GM21825 (cell line): ENCODE measurements around the gene ANKRD11.

ENCODE experiments used
- ATAC-seq: cut with Tn5 transposase; IDR thresholded peaks from one replicate; pipeline ENCODE4 v1.9.1; 2021; ENCODE audit warnings: mild to moderate bottlenecking, moderate library complexity; ENCODE audit not compliant: unreplicated experiment

ANKRD11 gene

DNA sequence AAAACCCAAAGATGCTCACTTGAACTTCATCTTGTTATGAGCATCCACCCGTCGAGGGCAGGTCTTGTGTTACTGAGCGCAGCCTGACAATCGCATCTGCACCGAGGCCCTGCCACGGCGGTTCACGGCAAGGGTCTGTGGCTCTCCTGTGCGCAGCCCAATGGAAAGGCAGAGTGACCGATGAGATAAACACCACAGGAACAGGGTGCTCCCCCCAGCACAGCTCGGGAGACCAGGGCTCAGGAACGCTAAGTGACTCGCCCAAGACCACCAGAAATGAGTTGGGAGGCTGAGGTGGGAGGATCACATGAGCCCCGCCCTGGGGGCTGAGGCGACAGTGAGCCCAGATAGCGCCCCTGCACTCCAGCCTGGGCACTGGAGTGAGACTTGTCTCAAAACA, 134.7 kb downstream of the ANKRD11 start:
- no peak for ATAC-seq

DNA sequence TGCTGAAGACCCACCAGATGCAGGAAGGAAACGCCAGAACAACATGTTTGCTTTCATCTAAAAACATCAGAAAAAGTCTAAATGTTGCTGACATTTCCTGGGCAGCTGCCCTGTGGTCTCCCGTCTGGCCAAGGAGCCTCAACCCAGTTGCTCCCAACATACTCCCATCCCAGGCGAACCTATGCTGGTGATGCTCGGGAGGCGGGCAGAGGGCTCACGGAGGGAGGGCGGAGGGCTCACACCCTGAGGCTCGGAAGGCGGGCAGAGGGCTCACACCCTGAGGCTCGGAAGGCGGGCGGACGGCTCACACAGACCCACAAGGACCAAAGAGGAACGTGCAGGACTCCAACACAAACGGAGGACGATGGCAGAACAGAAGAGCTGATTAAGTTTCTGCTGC, 135.4 kb downstream of the ANKRD11 start:
- no peak for ATAC-seq

DNA sequence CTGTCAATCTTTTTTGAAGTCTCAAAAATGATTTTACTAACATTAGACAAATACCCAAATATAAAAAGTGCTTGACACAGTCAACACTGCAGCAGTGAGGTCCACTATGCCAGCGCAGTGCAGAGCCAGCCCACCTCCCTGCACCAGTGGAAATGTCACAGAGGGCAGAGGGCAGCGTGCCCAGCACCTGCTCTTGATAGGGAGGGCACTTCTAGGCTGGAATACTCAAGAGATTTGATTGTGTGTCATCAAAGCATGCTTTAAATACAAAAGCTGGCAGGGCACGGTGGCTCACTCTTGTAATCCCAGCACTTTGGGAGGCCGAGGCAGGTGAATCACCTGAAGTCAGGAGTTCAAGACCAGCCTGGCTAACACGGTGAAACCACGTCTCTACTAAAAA, 136.0 kb downstream of the ANKRD11 start:
- no peak for ATAC-seq

DNA sequence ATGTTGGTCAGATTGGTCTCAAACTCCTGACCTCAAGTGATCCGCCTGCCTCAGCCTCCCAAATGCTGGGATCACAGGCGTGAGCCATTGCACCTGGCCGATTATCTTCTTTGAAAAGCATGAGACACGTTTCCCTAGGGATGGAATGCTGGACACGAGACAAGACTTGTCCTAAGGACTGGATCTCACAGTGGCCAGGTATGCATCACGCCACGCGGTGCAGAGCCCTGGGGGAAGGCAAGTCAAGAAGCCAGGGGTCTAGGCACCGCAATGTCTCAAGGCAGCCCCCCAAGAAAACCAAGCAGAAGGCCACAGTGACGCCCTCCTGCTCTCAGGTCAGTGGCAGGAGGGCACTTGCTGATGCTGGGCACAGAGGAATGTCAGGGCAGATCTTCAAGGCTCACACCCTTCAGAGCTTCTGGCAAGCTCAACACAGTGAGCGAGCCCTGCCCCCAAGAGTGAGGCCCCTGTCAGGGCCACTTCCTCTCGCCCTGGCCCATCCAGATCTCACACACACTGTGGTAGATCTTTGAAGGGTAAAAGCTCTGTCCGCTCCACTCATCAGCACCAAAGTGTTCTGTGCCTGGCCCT, 138.2 kb downstream of the ANKRD11 start:
- ATAC-seq, result no peak

DNA sequence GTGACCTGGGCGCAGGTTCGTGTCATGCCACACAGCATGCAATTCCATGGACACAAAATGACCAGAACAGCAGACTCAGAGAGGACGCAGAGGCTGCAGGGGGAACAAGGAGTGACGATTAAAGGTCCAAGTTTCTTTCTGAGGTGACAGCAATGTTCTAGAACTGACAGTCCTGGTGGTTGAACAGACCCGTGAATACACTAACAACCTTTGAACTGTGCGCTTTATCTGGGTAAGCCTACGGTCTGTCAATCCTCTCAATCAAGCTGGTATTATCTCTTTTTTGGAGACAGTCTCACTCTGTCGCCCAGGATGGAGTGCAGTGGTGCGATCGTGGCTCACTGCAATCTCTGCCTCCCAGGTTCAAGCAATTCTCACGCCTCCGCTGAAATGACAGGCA, 138.7 kb downstream of the ANKRD11 start:
- ATAC-seq, result no peak

DNA sequence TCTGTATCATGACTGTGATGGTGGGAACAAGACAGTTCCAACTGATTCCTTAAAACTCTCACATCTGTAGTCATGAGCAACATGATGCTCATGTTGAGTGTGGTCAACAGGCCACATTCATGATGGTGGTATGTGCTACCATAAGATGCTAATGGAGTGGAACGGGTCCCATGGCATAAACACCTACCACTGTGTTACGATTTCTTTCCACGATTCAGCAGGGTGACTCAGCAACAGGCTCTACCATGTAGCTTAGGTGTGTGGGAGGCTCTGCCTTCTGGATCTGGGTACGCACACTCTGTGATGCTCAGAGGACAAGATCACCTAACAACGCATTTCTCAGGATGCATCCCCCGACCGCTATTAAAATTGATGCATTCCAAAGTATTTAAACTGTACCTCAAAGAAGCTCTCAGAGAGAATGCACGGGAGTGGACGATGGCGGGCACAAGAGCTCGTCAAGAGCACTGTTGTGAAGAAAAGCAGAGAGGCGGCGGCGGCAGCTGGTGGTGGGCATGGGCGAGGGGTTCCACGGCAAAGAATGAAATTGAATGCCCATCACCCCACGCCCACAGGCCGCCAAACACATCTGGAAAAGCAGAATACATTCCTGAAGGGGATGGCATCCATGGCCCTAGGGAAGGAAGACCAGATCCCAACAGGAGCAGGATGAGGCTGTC, 139.5 kb downstream of the ANKRD11 start:
- ATAC-seq, result no peak

DNA sequence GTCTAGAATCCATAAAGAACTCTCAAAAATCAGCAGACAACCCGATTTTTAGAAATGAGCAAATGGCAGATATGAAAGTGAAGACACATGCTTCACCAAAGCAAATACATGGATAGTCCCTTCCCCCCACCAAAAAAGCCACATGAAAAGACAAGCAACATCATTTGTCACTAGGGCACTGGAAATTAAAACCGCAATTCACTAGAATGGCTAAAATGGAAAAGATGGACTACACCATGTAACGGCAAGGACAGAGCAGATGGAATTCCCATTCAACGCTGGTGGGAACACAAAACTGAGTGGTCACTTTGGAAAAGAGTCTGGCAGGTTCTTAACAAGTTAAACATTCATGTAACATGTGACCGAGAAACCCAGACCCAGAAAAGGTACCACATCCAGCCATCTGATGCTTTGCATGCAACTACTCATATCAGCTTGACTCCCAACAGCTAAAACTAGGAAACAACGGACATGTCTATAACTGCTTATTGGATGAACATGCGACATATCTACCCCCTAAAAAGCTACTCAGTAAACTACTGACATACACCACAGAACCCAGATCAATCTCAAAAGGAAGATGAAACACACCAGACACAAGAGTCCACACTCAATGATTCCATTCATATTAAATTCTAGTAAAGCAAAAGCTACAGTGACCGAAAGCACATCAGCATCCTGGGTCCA, 140.3 kb downstream of the ANKRD11 start:
- no peak for ATAC-seq

DNA sequence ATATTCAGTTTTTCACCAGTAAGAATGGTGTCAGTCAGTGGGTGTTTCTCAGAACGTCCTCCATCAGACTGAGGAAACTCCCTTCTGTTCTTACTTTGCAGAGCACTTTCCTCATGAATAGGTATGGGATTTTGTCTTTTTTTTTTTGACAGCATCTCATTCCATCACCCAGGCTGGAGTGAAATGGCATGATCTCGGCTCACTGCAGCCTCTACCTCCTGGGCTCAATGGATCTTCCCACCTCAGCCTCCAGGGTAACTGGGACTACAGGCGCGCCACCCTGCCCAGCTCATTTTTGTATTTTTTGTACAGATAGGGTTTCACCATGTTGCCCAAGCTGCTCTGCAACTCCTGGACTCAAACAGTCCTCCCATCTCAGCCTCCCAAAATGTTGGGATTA, 142.6 kb downstream of the ANKRD11 start:
- ATAC-seq, result no peak

DNA sequence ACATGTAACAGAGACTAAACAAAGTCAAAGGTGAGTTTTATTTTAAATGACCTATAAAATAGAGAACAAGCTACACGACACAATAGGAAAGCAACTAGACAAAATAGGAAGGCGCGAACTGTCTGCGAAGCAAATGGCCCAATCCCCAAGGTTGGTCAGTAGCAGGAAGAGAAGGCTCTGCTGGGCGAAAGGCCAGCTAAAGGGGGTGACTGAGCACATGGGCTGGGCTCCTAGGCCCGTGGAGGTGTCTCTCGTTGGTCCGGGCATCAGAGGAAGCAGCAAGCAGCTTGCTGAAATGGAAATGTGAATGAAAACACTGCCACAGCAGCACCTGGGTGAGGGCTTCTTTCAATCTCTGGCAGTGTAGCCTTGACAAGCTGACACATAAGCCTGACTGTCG, 143.5 kb downstream of the ANKRD11 start:
- ATAC-seq, result no peak

DNA sequence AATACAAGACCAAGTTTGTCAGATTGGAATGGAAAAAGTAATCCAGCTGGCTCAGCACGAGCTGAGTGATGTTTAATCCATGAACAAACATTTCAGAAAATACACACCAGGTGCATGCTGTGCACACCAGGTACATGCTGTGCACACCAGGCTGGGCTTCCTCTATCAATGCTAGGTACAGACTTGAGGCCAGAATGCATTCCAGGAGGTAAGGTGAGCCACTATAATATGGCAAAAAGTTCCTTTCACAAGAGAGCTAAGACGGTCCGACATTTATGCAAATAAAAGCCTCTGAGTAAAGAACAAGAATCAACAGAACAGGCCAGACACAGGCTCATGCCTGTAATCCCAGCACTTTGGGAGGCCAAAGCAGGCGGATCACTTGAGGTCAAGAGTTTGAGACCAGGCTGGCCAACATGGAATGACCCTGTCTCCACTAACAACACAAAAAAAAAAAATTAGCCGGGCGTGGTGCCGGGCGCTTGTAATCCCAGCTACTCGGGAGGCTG, 144.7 kb downstream of the ANKRD11 start:
- ATAC-seq, result no peak

DNA sequence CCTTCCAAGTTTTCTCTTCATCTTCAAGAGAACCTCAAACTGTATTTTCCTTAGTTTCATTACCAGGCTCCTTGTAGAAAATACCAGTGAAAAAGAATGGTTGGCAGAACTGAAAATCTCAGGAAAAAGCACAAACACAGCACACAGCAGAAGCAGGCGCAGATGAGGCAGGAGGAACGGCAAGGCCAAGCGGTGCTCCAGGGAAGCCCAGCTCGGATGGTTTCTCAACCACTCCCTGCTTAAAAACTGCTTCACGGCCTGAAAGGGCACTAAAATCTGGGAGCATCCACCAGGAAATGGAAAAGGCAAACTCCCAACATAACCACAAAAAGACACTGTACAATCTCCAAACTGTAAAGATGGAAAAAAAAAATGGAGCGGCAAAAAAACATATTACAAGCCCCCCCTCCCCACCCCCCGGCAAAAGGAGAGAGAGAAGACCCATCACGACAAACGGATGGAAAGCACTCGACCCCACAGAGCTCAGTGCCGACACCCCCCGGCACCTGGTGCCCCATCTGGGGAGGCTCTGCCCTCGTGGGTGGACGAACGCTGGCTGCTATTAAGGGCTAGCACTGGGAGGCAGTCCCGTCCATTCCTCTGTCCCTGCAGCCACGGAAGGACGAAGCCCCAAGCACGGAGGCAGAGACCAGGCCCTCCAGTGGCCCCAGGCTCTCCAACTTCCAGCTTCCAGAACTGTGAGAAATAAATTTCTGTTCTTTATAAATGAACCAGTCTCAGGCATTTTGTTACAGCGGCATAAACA, 145.3 kb downstream of the ANKRD11 start:
- ATAC-seq, result no peak

DNA sequence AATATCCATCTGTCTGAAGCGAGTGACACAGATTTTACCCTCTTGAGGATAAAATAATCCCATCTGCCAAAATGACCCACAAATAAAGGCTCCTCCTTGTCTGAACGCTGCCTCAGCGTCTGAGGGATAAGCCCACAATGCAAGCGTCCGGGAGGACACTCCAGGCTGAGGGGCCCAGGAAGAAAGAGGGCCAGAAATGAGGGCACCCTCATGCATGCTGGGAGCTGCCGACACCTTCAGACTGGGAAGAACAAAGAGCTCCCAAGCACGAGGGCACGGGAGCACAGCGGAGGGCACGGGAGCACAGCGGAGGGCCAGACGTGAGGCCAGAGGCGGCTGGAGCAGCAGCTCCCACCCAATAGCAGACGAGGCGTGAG, 145.9 kb downstream of the ANKRD11 start:
- ATAC-seq, result no peak

DNA sequence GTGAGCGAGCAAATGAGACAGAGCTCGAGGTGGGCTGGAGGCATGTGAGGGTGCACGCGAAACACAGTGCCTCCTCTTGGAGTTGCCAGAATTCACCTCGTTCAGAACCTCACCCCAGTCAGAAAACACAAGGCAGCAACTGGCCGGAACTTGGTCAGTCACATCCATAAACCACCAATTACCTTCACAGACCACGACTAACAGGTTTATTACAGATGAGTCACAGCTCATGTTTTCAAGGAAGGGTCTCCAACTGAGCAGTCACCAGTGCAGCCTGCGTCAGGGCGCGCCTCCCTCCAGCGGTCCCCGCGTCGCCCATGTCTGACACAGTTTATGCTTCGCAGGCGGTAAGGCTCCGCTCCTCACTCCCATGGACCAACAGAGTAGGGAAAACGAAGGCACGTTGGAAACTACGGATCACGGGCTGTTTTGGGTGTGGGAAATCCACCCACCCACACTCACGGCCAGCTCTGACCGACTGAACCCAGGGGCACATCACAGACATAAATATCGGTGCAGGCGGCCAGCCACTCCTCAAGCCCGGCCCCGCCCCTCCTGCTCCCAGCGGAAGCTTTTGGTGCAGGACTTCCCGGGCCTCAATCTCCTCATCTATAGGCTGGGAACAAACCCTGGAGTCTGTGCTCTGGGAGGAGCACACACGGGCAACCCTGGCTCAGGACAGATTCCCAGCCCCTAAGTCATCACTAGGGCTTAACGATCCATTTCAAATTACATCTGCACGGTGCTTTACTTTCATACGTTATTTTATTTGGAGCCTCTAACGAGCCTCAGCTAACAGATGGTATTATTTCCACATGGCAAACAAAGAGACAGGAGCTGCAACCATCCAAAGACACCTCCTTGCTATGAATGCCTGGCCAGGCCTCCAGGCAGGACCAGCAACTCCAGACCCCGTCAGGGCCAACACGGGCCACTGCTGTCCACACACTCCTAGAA, 146.6 kb downstream of the ANKRD11 start:
- ATAC-seq, result no peak

DNA sequence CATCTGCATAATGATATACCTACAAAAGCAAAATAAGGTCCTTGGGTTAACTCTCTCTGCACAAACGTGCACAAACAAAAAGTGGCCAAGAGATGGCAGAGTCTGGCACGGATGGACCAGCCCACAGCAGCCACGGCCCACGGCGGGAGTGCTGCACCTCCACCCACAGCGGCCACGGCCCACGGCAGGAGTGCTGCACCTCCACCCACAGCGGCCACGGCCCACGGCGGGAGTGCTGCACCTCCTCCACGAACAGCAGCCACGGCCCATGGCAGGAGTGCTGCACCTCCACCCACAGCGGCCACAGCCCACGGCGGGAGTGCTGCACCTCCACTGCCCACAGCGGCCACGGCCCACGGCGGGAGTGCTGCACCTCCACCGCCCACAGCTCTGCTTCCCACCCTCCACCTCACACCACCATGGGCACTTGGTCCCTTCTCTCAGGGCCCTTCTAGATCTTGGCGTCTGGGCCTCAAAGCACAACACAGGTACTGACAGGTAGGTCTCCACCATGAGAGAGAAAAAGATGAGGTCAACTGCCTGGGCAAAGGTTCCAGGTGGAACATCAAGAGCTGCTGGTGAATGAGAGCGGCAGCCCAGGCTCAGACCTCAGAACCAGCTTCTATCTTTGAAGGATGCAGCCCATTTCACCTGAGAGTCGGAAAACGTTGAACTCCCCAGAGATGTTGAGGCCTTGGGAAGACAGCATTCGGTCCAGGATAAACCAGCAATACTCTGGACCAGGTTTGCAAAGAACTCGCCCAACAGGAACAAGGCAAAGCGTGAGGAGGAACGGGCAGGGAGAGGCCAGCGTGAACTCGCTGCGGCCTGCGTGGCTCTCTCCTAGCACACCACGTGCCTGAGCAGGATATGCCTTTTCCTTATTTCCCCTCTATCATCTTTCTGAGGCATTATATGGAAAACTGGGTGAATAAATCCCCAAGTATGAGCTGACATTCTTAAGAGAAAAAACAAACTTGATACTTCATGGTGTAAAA, 148.4 kb downstream of the ANKRD11 start:
- ATAC-seq, result no peak

DNA sequence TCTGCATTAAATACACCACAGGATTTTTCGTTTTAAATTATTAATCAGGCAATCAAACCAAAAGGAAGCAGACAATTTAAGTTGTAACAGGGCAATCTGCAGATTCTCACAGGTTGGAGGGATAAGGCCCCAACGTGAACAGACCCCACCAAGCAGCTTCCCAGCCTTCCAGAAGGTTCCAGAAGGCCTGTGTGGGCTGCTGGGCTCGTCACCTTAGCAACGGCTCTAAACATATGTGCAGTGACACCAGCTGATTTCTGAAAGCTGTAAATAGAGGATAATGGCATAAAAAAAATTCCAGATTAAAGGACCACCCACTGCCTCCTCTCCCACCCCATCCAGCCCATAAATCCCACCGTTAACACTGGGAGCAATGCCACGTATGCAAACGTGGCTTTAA, 149.1 kb downstream of the ANKRD11 start:
- ATAC-seq, result no peak

DNA sequence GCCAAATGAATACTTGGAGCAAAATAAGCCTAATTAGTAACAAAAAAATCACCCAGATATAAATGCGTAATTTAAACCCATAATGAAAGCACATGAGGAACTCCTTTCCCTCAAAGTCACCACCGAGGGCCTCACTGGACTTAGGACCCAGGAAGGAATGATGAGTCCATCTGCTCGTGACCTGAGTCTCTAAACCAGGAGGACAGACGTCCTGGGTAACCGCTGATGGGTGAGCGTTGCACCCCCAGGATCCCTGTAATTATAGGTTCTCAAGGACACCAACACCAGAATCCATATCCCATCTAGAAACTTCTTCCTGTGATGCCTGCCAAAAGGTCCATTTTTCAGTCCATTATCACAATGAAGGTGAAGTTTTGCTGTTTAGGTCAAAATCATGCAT, 151.5 kb downstream of the ANKRD11 start:
- ATAC-seq, result no peak

DNA sequence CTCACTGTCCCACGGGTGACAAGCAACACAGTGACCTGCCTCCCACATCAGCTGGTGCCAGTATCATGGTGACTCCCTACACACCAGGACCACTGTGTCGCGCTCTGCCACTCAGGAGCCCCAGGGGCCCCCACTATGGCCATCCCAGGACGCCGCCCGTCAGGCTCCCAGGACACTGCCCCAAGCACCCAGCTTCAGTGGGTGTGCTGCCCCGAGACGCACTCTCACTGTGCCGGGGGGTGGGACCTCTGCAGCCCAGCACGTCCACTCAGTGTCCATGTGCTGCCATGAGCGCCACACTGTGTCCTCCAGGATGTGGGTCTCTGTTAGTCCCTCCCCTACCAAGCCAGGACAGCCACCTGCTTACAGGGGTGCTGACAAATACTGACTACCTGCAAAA, 152.4 kb downstream of the ANKRD11 start:
- ATAC-seq, result no peak

DNA sequence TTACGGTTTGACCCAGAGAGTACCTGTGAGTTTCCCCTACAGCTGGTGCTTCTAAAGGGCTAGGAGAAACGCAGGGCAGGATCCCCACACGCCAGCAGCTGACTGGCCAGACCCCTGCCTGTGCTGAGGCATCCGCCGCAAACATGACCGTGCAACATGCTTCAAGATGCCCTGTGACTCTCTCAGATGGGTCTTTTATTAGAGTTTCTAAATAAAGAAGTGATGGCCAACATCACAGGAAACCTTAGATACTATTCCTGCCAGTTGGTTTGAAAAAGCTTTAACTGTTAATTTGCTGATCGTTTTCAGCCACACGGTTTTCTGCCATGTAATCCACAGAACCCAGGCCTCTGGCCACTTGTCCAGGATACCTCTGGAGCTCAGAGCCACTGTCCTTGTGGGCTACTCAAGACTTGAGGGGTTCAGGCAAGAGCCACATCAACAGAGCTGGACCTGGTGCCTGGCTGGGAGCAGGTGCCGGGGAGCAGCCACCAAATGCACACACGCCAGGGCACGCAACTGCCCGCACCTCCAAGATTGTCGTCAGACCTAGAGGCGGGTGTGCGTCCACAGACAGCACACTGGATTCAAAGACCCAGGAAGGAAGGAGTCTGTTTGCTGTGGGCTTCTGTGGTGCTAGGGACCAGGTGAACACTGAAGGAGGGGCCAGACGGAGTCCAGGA, 154.4 kb downstream of the ANKRD11 start:
- no peak for ATAC-seq
